SHP77 treated with DMSO at 0.1 percent for 48 hours (cell line): ENCODE results near the gene CROCC.
"Not testable (repeated sequence)": the region's sequence is repeated elsewhere in the genome, so short reads cannot be mapped to it uniquely, and the experiment has no call there.

Experiments
- DNase-seq: peaks from one replicate; lab custom pipeline; 2025; lab: John Stamatoyannopoulos, UW

Gene CROCC

GRCh38 chr1:16939386-16940180 lies 17.9 kb downstream of the CROCC start:
- not testable (repeated sequence) for DNase-seq

- no peak for DNase-seq
Measured at GRCh38 chr1:16944038-16944437, 22.3 kb downstream of the CROCC start.

GRCh38 chr1:16945512-16945911 lies 23.8 kb downstream of the CROCC start:
- DNase-seq, result not testable (repeated sequence)

DNA sequence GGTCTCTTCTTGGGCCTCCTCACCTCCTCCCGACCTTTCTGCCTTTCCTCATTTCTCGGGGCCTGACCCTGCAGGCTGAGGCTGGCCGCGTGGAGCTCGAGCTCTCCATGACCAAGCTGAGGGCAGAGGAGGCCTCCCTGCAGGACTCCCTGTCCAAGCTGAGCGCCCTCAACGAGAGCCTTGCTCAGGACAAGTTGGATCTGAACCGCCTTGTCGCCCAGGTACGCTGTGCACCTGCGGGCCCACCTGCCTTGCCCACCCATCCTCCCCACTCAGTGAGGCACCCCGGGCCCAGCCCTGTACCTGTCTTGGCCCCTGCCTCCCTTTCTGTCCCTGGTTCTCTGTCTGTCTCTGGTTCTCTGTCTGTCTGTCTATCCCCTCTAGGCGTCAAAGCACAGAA lies 24.5 kb downstream of the CROCC start:
- not testable (repeated sequence) for DNase-seq

DNA sequence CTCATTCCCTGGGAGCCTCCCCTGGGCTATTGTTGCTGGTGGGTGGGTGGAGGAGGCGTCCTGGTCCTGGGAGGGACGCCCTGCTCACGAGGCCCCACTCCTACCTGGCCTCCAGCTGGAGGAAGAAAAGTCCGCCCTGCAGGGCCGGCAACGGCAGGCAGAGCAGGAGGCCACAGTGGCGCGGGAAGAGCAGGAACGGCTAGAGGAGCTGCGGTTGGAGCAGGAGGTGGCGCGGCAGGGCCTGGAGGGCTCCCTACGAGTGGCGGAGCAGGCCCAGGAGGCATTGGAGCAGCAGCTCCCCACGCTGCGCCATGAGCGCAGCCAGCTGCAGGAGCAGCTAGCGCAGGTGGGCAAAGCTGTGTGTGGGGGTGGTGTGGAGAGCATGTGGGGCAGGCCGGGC lies 24.9 kb downstream of the CROCC start:
- no peak for DNase-seq

- peak; percentile 21 for DNase-seq
Measured at GRCh38 chr1:16948282-16948891, 26.7 kb downstream of the CROCC start.

- peak; percentile 9 for DNase-seq
Measured at GRCh38 chr1:16949026-16949425, 27.3 kb downstream of the CROCC start.

DNA sequence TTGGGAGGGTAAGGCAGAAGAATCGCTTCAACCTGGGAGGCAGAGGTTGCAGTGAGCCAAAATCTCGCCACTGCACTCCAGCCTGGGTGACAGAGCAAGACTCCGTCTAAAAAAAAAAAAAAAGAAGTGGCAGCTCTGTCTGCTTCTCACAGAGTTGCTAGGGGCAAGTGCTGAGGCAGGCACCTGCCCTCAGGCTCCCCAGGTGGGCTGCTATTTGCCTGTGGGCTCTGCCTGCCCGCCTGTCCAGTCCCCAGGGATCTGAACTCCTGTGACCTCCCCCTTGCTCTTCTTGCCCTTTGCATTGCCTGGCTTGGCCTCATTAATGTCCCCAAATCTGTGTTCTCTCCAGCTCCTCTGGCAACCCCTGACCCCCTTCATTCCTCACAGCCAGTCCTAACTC lies 30.6 kb downstream of the CROCC start:
- DNase-seq, result not testable (repeated sequence)

DNA sequence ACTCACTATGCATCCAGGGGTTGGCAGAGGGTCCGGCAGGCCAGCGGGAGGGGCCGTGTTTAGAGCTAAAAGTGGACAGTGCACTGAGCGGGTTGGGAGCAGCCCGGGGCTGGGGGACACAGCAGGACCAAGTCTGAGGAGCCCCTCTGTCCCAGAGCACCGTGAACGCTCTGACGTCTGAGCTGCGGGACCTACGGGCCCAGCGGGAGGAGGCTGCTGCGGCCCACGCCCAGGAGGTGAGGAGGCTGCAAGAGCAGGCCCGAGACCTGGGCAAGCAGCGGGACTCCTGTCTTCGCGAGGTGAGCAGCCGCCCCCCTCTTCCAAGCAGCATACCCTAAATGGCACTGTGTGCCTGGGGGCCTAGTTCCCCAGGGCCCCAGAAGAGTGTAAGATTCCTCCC lies 32.8 kb downstream of the CROCC start:
- DNase-seq, result no peak

DNA sequence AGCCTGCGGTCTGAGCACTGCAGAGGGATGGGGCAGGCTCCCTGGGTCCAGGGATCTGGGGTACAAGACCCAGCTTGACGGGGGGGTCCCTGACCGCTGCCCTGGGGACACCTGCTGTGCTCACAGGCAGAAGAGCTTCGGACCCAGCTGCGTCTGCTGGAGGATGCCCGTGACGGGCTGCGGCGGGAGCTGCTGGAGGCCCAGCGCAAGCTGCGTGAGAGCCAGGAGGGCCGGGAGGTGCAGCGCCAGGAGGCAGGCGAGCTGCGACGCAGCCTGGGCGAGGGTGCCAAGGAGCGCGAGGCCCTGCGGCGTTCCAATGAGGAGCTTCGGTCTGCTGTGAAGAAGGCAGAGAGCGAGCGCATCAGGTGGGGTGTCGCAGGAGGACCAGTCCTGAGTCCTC lies 33.5 kb downstream of the CROCC start:
- no peak for DNase-seq

DNA sequence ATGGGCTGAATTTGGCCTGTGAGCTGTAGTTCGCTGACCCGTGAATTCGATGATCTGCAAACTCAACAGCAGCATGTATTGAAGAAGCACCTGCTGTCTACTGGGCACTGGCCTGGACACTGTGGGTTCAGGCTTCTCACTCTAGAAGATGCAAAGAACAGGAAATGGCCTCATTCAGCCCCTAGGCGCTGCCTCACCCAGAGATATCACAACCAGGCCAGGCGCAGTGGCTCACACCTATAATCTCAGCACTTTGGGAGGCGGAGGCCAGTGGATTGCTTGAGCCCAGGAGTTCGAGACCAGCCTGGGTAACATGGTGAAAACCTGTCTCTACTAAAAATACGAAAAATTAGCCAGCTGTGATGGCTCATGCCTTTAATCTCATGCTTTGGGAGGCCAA lies 35.0 kb downstream of the CROCC start:
- no peak for DNase-seq

- no peak for DNase-seq
Measured at GRCh38 chr1:16957731-16958130, 36.0 kb downstream of the CROCC start.

DNA sequence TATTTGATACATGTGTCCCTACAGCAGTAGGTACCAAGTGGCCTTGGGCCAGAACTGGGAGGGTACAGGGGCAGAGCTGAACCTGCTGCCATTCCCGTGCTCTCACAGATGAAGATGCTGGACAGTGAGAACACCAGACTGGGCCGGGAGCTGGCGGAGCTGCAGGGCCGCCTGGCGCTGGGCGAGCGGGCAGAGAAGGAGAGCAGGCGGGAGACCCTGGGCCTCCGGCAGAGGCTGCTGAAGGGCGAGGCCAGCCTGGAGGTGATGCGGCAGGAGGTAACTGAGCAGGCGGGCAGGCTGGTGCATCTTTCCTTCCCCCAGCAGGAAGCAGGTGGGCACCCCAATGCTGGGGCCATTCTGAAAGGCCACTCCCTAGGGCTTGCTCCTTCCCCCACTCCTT lies 36.7 kb downstream of the CROCC start:
- DNase-seq, result no peak

DNA sequence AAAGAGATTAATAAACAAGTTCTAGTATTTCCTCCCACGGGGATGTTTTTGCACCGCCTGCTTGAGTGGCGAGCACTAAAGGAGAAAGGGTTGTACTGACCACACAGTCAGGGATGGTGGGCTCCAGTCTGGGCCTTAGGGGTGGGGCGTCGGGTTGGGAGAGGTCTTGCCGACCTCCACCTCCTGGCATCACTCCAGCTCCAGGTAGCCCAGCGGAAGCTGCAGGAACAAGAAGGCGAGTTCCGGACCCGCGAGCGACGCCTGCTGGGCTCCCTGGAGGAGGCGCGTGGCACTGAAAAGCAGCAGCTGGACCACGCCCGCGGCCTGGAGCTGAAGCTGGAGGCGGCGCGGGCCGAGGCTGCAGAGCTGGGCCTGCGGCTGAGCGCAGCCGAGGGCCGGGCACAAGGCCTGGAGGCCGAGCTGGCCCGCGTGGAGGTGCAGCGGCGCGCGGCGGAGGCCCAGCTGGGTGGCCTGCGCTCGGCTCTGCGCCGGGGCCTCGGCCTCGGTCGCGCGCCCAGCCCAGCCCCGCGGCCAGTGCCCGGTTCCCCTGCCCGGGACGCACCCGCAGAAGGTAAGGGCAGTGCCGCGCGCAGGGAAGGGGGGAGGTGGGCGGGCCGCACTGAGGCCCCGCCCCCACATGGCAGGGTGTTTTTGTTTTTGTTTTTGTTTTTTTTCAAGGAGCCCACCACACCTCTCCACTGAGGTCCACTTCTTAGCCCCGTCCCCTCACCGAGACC lies 39.0 kb downstream of the CROCC start:
- DNase-seq, result peak; percentile 81

GRCh38 chr1:16961297-16962133 lies 39.8 kb downstream of the CROCC start:
- no peak for DNase-seq

DNA sequence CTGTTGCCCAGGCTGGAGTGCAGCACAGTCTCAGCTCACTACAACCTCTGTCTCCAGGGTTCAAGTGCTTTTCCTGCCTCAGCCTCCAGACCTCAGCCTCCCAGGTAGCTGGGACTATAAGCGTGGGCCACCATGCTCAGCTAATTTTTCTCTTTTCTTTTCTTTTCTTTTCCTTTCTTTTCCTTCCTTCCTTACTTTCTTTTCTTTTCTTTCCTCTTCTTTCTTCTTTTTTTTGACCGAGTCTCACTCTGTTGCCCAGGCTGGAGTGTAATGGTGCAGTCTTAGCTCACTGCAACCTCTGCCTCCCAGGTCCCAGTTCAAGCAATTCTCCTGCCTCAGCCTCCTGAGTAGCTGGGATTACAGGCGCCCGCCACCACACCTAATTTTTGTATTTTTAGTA lies 42.4 kb downstream of the CROCC start:
- DNase-seq, result not testable (repeated sequence)

GRCh38 chr1:16965486-16966067 lies 43.8 kb downstream of the CROCC start:
- no peak for DNase-seq

DNA sequence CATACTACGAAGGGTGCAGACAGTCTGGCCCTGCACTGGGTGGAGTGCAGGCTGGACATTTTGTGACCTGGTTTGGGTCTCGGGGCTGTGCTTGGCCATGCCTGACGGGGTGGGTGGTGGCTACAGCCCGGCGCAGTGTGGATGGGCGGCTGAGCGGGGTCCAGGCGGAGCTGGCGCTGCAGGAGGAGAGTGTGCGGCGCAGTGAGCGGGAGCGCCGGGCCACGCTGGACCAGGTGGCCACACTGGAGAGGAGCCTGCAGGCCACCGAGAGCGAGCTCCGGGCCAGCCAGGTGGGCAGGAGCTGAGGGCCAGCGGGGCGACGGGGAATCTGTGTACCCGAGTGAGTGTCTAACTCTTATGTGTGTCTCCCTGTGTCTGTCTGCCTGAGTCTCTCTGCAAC lies 44.6 kb downstream of the CROCC start:
- DNase-seq, result no peak

DNA sequence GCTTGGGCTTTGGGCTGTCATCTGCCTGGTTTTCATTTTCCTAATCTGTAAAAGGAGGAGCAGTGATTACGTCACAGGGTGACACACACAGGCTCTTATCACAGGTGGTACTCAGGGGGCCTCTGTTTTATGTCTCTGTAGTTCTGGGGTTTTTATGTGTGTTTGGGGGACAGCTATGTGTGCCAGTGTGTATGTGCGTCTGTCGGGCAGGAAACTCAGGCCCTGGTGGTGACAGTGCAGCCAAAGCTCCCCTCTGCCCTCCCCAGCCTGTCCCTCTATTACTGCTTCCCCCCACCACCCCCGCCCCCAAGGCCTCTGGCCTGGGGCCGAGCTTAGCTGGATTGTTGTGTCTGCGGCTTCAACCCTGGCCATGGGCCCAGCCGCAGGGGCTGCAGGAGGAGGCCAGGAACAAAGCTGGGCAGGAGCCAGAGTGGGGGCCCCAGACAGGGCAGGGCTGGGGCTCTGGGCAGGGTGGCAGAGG lies 45.4 kb downstream of the CROCC start:
- no peak for DNase-seq

- DNase-seq, result no peak
Measured at GRCh38 chr1:16967962-16968361, 46.2 kb downstream of the CROCC start.

DNA sequence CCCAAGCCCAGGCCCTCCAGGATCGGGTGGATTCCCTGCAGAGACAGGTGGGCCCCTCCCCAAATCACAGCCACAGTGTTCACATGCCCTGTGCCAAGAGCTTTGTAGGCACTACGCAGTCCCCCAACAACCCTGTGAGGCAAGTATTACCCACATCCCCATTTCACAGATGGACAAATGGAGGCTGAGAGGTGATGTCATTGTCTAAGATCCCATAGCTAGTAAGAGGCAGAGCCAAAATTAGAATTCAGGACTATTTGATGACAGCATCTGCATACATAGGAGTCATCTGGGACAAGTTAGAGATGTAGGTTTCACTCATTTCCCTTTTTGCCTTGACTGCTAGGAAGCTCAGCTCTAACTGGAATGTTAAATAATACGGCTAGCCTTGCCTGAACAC lies 46.6 kb downstream of the CROCC start:
- no peak for DNase-seq
